ENCODE measurements around the gene ROGDI. TPM values are rescaled to one million over a fixed set of nuclear protein-coding genes. Genes with fewer than 3 reads are reported as not detected.

Gene ROGDI
- total and polyA plus RNA-seq, 2 of the 13 experiments (the other 11 are each of a cell fraction or from before 2014, with no cell fraction given): 19.2 to 42.1 TPM

DNA sequence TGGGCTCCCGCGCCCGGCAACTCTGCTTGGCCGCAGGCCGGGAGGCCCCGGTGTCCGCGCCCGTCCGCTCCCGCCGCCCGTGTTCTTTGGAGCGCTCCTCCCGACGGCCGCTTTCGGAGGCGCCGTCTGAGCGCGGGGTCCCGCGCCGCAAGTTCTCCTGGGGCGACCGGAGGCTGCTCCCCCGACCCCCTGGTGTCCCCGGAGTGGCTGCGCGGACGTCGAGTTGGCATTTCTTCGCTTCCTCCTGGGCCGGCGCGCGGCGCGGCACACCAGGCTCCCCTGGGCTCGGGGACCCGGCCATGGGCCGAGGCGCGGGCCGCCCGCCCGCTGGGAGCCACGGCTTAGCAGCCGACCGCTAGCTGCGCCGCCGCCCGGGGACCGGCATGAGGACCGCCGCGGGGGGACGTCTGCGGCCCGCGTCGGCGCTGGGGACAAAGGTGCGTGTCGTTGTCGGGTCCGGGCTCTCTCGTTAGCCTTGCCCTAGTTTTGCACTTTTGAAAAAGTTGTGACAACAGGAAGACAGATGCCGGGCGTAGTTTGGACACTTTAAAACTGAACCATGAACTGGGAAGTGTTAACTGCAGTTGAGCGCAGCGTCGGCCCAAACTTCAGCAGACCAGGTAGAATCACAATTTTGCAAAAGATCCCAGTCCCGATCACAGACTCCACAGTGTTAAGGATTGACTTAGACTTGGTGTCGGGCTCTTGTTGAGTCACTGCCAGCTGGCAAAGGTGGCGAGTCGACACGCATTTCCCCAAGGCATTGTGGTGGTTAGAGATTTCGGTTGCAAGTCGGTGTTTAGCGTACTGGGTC, 45.5 kb upstream of the ROGDI start (continued):
- TF ChIP-seq, protein P1, sequence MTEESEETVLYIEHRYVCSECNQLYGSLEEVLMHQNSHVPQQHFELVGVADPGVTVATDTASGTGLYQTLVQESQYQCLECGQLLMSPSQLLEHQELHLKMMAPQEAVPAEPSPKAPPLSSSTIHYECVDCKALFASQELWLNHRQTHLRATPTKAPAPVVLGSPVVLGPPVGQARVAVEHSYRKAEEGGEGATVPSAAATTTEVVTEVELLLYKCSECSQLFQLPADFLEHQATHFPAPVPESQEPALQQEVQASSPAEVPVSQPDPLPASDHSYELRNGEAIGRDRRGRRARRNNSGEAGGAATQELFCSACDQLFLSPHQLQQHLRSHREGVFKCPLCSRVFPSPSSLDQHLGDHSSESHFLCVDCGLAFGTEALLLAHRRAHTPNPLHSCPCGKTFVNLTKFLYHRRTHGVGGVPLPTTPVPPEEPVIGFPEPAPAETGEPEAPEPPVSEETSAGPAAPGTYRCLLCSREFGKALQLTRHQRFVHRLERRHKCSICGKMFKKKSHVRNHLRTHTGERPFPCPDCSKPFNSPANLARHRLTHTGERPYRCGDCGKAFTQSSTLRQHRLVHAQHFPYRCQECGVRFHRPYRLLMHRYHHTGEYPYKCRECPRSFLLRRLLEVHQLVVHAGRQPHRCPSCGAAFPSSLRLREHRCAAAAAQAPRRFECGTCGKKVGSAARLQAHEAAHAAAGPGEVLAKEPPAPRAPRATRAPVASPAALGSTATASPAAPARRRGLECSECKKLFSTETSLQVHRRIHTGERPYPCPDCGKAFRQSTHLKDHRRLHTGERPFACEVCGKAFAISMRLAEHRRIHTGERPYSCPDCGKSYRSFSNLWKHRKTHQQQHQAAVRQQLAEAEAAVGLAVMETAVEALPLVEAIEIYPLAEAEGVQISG (CRISPR knock-in tag; IDR thresholded peaks at IDR 0.05): no peak
- TF ChIP-seq ZNF724P (CRISPR knock-in tag; IDR thresholded peaks at IDR 0.05; ENCODE audit: borderline replicate concordance) (no peak; the same call in 1 of the 2 replicates), GFI1 (CRISPR knock-in tag; IDR thresholded peaks at IDR 0.05; ENCODE audit: borderline replicate concordance) (no peak), PTBP1 (IDR thresholded peaks at IDR 0.05; ENCODE audit: low read depth, low read length, poor library complexity, severe bottlenecking) (no peak), EEA1 (CRISPR knock-in tag; IDR thresholded peaks at IDR 0.05; ENCODE audit: borderline replicate concordance) (no peak), MED1 (CRISPR knock-in tag; IDR thresholded peaks at IDR 0.05) (peak; percentile 14; the same call in 1 of the 2 replicates), RFX3 (CRISPR knock-in tag; IDR thresholded peaks at IDR 0.05) (no peak), MIER2 (CRISPR knock-in tag; IDR thresholded peaks at IDR 0.05) (no peak), BHLHE40 (IDR thresholded peaks at IDR 0.05; ENCODE audit: low read length) (no peak), KMT2B (CRISPR knock-in tag; IDR thresholded peaks at IDR 0.05) (no peak), BCL3 (CRISPR knock-in tag; IDR thresholded peaks at IDR 0.05) (no peak), ZNF83 (CRISPR knock-in tag; IDR thresholded peaks at IDR 0.05; ENCODE audit: borderline replicate concordance) (no peak), ZNF879 (CRISPR knock-in tag; IDR thresholded peaks at IDR 0.05) (no peak)
- TF ChIP-seq, protein P2, sequence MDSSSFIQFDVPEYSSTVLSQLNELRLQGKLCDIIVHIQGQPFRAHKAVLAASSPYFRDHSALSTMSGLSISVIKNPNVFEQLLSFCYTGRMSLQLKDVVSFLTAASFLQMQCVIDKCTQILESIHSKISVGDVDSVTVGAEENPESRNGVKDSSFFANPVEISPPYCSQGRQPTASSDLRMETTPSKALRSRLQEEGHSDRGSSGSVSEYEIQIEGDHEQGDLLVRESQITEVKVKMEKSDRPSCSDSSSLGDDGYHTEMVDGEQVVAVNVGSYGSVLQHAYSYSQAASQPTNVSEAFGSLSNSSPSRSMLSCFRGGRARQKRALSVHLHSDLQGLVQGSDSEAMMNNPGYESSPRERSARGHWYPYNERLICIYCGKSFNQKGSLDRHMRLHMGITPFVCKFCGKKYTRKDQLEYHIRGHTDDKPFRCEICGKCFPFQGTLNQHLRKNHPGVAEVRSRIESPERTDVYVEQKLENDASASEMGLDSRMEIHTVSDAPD (CRISPR knock-in tag; IDR thresholded peaks at IDR 0.05): no peak
- TF ChIP-seq, protein P3, sequence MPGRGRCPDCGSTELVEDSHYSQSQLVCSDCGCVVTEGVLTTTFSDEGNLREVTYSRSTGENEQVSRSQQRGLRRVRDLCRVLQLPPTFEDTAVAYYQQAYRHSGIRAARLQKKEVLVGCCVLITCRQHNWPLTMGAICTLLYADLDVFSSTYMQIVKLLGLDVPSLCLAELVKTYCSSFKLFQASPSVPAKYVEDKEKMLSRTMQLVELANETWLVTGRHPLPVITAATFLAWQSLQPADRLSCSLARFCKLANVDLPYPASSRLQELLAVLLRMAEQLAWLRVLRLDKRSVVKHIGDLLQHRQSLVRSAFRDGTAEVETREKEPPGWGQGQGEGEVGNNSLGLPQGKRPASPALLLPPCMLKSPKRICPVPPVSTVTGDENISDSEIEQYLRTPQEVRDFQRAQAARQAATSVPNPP (CRISPR knock-in tag; IDR thresholded peaks at IDR 0.05): no peak
- TF ChIP-seq, protein P4, sequence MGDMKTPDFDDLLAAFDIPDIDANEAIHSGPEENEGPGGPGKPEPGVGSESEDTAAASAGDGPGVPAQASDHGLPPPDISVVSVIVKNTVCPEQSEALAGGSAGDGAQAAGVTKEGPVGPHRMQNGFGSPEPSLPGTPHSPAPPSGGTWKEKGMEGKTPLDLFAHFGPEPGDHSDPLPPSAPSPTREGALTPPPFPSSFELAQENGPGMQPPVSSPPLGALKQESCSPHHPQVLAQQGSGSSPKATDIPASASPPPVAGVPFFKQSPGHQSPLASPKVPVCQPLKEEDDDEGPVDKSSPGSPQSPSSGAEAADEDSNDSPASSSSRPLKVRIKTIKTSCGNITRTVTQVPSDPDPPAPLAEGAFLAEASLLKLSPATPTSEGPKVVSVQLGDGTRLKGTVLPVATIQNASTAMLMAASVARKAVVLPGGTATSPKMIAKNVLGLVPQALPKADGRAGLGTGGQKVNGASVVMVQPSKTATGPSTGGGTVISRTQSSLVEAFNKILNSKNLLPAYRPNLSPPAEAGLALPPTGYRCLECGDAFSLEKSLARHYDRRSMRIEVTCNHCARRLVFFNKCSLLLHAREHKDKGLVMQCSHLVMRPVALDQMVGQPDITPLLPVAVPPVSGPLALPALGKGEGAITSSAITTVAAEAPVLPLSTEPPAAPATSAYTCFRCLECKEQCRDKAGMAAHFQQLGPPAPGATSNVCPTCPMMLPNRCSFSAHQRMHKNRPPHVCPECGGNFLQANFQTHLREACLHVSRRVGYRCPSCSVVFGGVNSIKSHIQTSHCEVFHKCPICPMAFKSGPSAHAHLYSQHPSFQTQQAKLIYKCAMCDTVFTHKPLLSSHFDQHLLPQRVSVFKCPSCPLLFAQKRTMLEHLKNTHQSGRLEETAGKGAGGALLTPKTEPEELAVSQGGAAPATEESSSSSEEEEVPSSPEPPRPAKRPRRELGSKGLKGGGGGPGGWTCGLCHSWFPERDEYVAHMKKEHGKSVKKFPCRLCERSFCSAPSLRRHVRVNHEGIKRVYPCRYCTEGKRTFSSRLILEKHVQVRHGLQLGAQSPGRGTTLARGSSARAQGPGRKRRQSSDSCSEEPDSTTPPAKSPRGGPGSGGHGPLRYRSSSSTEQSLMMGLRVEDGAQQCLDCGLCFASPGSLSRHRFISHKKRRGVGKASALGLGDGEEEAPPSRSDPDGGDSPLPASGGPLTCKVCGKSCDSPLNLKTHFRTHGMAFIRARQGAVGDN (CRISPR knock-in tag; IDR thresholded peaks at IDR 0.05): peak; percentile 16; the same call in 1 of the 2 replicates
